Stimulated activated effector memory CD8-positive, alpha-beta T cell treated with anti-CD3 and anti-CD28 coated beads, Interleukin-12 subunit alpha, Interleukin-12 subunit beta, amount 100 ng/mL, for 72 hours (primary cell): ENCODE results near the gene MRGPRG.

Experiments
- ATAC-seq: fragments of 150-1000 bp; cut with Tn5 transposase; 2 replicates; pipeline ENCODE4 v1.10.0; 2021
- DNase-seq, 2 donors: peaks; one replicate each; pipeline ENCODE4 v3.0.0; 2021 to 2022; ENCODE audit warnings: low spot score in 2 of 2
- H3K27ac Mint-ChIP-seq: one replicate; pipeline ENCODE4 v1.8.0; 2022; ENCODE audit warnings: mild to moderate bottlenecking, mixed read lengths
- H3K36me3 Mint-ChIP-seq: one replicate; pipeline ENCODE4 v1.8.0; 2022; ENCODE audit warnings: mild to moderate bottlenecking, mixed read lengths
- H3K4me1 Mint-ChIP-seq: one replicate; pipeline ENCODE4 v1.8.0; 2022; ENCODE audit warnings: mixed read lengths
- H3K4me3 Mint-ChIP-seq: one replicate; pipeline ENCODE4 v1.8.0; 2022; ENCODE audit warnings: mild to moderate bottlenecking, mixed read lengths
- H3K9me3 Mint-ChIP-seq: one replicate; pipeline ENCODE4 v1.8.0; 2022; ENCODE audit warnings: mixed read lengths

Gene MRGPRG

DNA sequence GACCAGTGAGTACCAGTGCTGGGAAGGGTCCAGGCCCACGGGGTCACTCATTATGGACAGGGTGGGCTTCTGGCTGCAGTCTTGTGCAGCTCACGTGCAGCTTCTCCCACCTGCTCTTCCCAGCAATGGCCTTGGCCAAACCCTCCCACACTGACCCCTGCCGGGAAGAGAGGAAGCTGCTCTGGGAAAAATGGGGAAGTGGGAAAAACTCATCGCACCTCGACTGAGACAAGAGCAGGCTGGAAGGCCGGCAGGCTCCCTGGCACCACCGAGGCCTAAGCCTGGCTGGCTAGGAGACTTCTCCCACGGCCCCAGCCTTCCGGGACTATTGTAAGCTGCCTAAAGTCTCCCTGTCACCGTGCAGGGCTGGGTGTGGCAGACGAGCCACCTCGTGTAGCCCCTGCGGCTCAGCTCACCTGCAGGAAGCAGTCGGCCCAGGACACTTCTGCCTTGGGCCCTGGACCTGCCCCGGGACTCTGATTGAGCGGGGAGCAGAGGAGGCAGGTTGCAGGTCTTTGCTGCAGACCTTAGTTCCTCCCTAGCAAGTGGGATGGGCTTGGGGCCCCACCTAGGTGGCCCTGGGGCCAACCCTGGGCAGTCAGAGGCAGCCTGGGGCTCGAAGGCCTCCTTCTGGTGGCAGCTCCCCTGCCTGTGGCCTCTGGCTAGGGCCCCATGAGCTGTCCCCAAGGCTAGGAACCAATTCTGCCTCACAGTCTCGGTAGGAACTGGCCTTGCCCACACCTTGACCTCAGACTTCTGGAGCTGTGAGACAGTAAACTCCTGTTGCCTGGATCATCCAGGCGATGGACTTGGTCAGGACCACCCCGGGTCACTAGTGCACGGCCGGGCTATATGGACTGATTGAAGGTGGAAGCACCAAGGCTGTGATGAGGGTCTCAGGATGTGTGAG lies 23.1 kb downstream of the MRGPRG start:
- DNase-seq: no peak
- no peak overlapping the region for H3K27ac Mint-ChIP-seq
- H3K36me3 Mint-ChIP-seq: no peaks in the 10 kb centered on the region
- H3K4me1 Mint-ChIP-seq: no peaks in the 10 kb centered on the region
- ATAC-seq: no peak
- H3K9me3 Mint-ChIP-seq: no peaks in the 10 kb centered on the region
- H3K4me3 Mint-ChIP-seq: no peak overlapping the region

DNA sequence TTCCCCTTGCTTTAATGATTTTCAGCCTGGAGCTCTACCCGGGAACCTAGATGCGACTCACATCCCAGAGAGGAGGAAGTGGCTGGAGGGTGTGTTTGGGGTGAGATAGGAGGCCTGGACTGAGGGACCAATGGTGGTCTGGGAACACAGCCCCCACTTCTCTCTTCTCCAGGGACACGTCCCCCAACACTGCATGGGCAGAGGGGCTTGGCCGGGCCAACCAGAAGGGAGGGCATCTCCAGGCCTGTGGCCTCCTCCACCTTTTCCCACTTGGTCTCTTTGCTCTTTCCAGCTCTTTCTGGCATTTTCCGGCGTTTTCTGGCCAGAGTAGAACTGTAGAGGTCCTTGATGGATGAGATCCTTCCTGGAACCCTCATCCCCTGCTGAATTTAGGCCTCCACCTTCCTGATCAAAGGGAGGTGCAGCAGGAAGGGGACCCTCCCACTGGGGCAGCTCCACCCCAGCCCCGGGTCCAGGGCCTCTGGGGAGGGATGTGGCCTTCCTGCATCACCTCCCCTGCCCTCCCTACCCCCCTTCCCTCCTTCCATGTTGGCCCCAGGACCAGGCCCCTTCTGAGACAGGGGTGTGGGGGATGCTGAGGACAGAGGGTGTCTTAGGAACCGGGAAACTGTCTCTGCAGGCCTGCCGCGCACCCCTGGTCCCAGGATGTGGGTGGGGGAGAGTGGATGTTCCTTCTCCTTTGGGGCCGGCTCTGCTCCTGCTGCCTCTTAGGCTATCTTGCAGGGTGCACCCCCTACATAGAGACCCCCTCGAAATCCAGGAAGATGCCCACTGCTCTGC lies 24.4 kb downstream of the MRGPRG start:
- H3K4me1 Mint-ChIP-seq: no peaks in the 10 kb centered on the region
- no peaks in the 10 kb centered on the region for H3K36me3 Mint-ChIP-seq
- DNase-seq: no peak
- H3K27ac Mint-ChIP-seq: no peak overlapping the region
- ATAC-seq: no peak
- no peak overlapping the region for H3K4me3 Mint-ChIP-seq
- H3K9me3 Mint-ChIP-seq: no peaks in the 10 kb centered on the region

DNA sequence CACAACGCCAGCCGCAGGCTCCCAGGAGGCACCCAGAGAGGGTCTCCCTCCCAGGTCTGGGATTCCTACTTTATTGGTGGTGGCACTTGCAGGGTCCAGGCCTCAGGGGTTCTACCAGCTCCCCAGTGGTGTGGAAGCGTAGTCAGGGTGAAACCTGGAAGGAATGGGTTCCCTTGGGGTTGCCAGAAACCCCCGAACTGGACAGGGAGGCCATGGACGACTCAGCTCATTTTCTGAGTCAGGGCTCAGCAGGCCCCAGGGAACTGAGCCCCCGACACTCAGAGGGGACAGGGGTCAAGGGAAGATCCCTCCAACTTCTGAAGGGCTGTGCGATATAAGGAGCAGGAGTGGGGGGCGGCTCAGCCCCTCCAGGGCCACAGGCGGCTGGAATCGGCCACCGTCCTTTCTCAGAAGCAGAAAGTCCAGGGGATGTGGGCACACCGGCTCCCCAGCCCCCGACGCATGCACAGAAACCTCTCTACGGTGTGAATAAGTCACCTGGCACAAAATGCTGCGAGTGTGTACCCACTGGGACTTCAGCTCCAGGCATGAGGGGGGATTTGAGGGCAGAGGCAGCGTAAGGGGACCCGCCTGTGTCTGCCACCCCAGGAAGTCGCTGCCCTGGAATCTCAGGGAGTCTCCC lies 25.1 kb downstream of the MRGPRG start:
- H3K4me1 Mint-ChIP-seq: no peaks in the 10 kb centered on the region
- no peaks in the 10 kb centered on the region for H3K9me3 Mint-ChIP-seq
- H3K4me3 Mint-ChIP-seq: no peak overlapping the region
- H3K36me3 Mint-ChIP-seq: no peaks in the 10 kb centered on the region
- no peak overlapping the region for H3K27ac Mint-ChIP-seq
- DNase-seq: no peak
- no peak for ATAC-seq

DNA sequence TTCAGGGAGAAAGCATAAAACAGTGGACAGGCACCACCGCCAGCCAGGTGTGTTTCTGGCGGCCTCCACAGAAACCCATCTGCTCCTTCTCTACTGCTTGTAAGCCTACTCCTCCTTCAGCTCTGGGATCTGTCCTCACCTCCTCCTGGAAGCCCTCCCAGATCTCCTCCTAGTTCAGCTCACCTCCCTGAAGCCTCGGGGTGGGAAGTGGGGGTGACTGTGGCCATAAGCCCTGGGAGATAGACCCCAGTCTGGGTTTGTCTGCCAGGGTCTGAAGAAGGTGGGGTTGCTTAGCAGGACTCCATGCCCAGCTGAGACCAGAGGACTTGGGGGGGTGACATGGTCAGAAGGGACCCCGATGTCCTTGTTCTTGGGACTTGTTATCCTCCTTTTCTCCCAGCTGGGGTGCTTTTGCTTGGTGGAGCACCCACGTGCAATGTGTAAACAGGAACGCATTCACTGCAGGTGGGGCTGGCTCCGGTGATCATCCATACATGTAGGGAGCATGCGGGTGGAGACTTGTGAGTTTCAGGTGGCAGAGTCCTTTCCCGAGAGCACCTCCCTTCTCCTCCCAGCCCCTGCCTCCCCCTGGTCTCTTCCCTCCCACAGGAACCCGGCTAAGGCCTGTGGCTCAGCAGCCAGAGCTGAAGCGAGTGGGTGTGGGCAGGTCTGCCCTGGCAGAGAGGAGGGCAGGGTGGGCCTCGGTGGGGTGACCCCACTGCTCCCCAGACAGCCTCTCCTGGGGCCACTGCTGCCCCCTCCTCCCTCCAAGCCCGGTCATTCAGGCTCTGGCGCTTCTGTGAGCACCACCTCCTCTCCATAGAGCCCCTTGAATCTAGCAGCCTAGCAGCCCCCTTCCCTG lies 25.9 kb downstream of the MRGPRG start:
- no peaks in the 10 kb centered on the region for H3K9me3 Mint-ChIP-seq
- H3K4me3 Mint-ChIP-seq: no peak overlapping the region
- no peak for DNase-seq
- H3K4me1 Mint-ChIP-seq: no peaks in the 10 kb centered on the region
- no peak overlapping the region for H3K27ac Mint-ChIP-seq
- no peak for ATAC-seq
- no peaks in the 10 kb centered on the region for H3K36me3 Mint-ChIP-seq

DNA sequence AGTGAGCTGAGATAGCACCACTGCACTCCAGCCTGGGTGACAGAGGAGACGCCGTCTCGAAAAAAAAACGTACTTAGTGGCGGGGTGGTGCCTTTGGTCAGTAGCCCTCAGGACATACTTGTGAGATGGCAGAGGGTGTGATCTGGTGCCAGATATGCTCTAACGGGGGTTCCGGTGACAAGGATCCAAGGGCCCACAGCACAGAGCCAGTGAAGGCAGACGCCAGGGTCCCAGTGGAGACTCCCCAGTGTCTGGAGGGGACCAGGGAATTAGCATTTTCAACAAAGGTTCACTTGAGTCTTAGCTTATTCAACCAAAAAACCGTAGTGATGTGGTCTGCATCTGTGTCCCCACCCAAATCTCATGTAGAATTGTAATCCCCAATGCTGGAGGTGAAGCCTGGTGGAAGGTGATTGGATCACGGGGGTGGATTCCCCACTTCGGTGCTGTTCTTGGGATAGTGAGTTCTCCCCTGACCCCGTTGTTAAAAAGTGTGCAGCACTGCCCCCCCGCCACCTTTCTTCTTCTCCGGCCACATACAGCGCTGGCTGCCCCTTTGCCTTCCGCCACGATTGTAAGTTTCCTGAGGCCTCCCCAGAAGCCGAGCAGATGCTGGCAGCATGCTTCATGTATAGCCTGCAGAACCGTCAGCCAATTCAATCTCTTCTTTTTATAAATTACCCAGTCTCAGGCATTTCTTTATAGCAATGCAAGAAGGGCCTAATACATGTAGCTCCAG lies 26.9 kb downstream of the MRGPRG start:
- Mint-ChIP-seq H3K4me1 (no peaks in the 10 kb centered on the region), H3K4me3 (no peak overlapping the region), H3K36me3 (no peaks in the 10 kb centered on the region), H3K9me3 (no peaks in the 10 kb centered on the region), H3K27ac (no peak overlapping the region)
- no peak for DNase-seq
- ATAC-seq: no peak

DNA sequence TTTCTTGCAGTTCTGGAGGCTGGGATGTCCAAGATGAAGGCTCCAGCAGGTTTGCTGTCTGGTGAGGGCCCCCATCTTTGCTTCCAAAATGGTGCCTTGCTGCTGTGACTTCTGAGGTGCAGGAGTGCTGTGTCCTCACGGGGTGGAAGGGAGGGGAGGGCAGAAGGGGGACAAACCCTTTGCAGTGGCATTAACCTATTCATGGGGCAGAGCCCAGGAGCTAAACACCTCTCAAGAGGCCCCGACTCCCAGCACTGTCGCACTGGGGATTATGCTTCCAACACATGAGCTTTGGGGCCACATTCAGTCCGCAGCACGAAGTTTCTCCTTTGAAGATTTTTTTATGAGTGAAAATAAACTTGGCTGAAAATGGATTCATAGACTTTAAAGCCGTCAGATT lies 28.0 kb downstream of the MRGPRG start:
- H3K36me3 Mint-ChIP-seq: no peaks in the 10 kb centered on the region
- H3K9me3 Mint-ChIP-seq: no peaks in the 10 kb centered on the region
- no peak overlapping the region for H3K4me3 Mint-ChIP-seq
- H3K4me1 Mint-ChIP-seq: no peaks in the 10 kb centered on the region
- ATAC-seq (no peak), DNase-seq (no peak)
- no peak overlapping the region for H3K27ac Mint-ChIP-seq

DNA sequence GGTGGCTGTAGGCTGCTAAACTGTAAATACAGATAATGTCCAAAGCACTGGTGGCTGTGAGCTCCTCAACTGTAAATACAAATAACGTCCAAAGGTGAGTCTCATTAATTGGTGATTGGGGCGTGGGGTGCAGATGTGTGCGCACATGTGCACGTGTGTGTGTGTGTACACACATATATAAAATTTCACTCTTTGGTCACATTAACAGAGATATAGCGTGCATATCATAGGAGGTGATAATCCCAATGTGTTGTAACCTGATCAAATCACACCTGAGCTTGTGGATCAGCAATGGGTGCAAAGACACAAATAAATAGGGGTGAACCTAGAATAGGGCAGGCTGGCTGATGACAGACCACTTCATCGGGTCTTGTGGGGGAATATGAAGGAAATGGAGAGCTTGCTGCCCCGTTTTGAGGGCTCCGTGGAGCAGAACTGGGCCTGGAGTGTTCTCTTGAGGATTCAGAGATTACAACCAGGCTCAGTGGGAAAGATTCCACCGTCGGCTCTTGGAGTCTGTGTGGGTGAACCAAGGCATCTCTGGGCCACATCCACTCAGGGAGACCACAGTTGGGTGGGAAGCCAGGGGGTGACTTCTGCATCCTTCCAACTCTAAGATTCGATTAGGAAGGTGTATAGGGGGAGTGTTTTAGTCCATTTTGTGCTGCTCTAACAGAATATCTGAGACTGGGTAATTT lies 28.6 kb downstream of the MRGPRG start:
- Mint-ChIP-seq H3K9me3 (no peaks in the 10 kb centered on the region), H3K4me1 (no peaks in the 10 kb centered on the region), H3K36me3 (no peaks in the 10 kb centered on the region), H3K27ac (no peak overlapping the region), H3K4me3 (no peak overlapping the region)
- DNase-seq (no peak), ATAC-seq (no peak)

DNA sequence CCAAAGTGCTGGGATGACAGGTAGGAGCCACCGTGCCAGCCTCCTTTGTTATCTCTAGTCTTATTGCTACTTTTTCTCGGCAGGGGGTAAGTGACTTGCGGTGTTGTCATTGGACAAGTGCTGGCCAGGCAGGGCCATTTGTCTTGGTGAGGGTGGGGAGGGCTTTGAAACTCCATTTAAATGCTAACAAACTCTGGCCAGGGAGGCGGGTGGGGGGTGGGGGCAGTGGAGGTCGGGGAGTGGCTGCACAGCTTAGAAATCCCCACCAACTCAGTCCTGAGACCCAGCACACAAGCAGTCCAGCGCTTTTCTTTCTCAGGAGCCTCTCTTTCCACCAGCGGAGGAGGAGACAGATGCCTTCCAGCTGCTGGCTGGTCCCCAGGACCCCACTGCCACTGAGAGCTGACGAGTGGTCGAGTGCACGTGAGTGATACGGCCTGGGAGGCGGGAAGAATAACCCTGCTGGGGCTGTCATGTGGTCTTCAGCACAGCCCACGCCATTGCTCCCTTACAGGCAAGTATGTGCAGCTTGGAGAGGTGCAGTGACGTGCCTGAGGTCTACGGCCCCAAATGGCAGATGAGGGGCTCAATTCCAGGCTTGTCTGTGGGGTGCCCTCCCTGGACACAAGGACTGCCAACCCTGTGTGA lies 29.3 kb downstream of the MRGPRG start:
- H3K36me3 Mint-ChIP-seq: no peaks in the 10 kb centered on the region

DNA sequence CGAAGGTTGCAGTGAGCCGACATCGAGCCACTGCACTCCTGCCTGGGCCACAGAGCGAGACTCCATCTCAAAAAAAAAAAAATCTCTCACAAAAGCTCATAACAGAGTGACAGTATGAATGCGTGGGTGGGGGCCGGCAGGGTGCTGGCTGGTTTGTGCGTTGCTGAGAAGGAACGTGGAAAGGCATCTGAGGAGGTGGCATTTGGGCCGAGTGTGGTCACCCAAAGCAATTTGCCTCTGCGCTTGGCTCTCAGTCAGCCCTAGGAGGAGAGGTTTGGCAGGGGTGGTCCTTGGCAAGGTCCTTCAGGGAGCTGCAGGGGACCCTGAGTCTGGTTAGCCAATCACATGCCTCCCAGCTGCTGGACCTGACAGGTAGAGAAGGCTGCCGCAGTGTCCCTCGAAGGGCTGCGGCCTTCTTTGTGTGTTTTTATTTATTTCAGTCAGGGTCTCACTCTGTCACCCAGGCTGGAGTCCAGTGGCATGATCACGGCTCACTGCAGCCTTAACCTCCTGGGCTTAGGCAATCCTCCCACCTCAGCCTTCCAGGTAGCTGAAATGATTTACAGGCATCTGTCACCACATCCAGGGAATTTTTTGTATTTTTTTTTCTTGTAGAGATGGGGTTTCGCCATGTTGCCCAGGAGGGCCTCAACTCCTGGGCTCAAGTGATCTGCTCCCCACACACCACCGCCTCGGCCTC lies 30.0 kb downstream of the MRGPRG start:
- Mint-ChIP-seq H3K4me3 (no peak overlapping the region), H3K27ac (no peak overlapping the region), H3K9me3 (no peaks in the 10 kb centered on the region), H3K36me3 (no peaks in the 10 kb centered on the region), H3K4me1 (no peaks in the 10 kb centered on the region)
- no peak for DNase-seq
- no peak for ATAC-seq

More for the DNA sequence above, 29.3 kb downstream of the MRGPRG start:
- Mint-ChIP-seq H3K27ac (no peak overlapping the region), H3K4me3 (no peak overlapping the region), H3K4me1 (no peaks in the 10 kb centered on the region), H3K9me3 (no peaks in the 10 kb centered on the region)
- DNase-seq: no peak
- ATAC-seq: peak; percentile 13

DNA sequence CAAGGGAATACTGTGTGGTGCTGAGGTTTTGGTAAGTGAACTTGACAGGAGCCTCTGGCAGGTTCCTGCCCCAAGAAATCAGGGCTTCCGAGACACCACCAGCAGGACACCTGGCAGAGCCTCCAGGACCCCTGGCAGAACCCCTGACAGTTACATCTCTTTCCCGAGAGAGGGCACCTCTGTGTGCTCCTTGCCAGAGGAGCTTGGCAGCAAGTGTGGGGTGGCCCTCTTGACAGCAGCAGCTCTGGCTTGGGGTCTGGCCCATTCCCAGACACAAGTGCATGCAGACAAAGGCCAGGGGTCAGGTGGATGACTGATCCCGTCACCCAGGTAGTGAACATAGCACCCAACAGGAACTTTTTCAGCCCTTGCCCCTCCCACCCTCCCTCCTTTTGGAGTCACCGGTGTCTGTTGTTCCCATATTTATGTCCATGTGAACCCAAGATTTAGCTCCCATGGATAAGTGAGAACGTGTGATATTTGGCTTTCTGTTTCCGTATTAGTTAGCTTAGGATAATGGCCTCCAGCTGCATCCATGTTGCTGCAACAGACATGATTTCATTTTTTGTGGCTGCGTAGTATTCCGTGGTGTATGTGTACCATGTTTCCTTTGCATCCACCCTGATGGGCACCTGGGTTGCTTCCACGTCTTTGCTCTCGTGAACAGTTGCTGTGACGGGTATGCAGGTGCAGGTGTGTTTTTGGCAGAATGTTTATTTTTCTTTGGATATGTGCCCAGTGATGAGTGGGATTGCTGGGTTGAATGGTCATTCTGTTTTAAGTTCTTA lies 32.3 kb downstream of the MRGPRG start:
- ATAC-seq (no peak), DNase-seq (no peak)
- no peaks in the 10 kb centered on the region for H3K4me1 Mint-ChIP-seq
- no peaks in the 10 kb centered on the region for H3K9me3 Mint-ChIP-seq
- H3K36me3 Mint-ChIP-seq: no peaks in the 10 kb centered on the region
- no peak overlapping the region for H3K4me3 Mint-ChIP-seq
- no peak overlapping the region for H3K27ac Mint-ChIP-seq

DNA sequence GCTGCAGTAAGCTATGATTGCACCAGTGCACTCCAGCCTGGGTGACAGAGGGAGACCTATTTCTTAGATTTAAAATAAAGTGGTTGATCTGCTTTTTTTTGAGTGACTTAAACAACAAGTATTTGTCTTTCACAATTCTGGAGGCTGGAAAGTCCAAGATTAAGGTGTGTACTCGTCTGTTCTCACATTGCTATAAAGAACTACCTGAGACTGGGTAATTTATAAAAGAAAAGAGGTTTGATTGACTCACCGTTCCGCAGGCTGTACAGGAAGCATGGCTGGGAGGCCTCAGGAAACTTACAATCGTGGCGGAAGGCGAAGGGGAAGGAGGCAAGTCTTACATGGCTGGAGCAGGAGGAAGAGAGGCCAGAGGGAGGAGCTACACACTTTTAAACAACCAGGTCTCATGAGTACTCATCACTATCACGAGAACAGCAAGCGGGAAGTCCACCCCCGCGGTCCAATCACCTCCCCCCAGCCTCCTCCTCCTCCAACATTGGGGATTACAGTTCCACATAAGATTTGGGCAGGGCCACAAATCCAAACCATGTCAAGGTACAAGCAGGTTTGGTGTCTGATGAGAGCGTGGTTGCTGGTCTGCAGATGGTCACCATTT lies 33.8 kb downstream of the MRGPRG start:
- Mint-ChIP-seq H3K4me3 (no peak overlapping the region), H3K9me3 (no peaks in the 10 kb centered on the region), H3K36me3 (no peaks in the 10 kb centered on the region), H3K27ac (no peak overlapping the region), H3K4me1 (no peaks in the 10 kb centered on the region)
- DNase-seq (no peak), ATAC-seq (no peak)

DNA sequence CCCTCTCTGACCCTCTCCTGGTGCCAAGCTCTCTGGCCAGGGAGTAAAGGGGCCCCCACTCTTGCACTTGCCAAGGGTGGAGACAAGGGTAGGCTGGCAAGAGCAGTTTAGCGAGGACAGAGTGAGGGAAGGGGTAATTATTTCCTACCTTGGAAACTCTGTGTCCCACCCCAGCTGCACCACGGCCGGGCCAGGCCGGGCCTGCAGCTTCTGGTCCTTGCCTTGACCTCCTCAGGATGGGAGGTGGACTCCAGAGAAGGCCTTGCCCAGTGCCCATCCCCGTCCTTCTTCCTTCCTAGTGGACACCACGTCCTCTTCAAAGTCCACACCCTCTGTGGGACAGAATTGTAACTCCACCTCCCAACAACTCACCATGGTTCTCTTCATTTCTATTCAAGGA lies 35.1 kb downstream of the MRGPRG start:
- no peaks in the 10 kb centered on the region for H3K36me3 Mint-ChIP-seq
- no peak overlapping the region for H3K4me3 Mint-ChIP-seq
- ATAC-seq (no peak), DNase-seq (no peak)
- no peaks in the 10 kb centered on the region for H3K4me1 Mint-ChIP-seq
- H3K27ac Mint-ChIP-seq: no peak overlapping the region
- H3K9me3 Mint-ChIP-seq: no peaks in the 10 kb centered on the region
